Peyer's patch (tissue), 4 donors: ENCODE results near the gene TLL1.

Experiments
- CTCF ChIP-seq, 6 experiments: fragments of 450-650 bp in 4 of 6; fragments of 200-600 bp in 2 of 6; sonication (generic) in 1 of 6; IDR thresholded peaks; one replicate each; pipeline ENCODE4 v1.5.1; 2017 to 2019; ENCODE audit warnings: antibody characterized with exemption in 6 of 6, mild to moderate bottlenecking in 3 of 6, moderate library complexity in 1 of 6
- POLR2A ChIP-seq, 2 donors: fragments of 450-650 bp; IDR thresholded peaks; one replicate each; pipeline ENCODE4 v1.5.1; 2017; ENCODE audit warnings: antibody characterized with exemption in 2 of 2, mild to moderate bottlenecking in 2 of 2, moderate library complexity in 2 of 2

- TF ChIP-seq POLR2A (IDR thresholded peaks at IDR 0.05) = no peak
- no peak for TF ChIP-seq CTCF (IDR thresholded peaks at IDR 0.05)
Observed at GRCh38 chr4:165970703-165971420, 97.8 kb downstream of the TLL1 start.
